ENCODE measurements around the gene ING3. TPM values are rescaled to one million over a fixed set of nuclear protein-coding genes. Genes with fewer than 3 reads are reported as not detected.

Gene ING3
- total and polyA plus RNA-seq, 2 of the 8 experiments (the other 6 are each of a cell fraction or from before 2014, with no cell fraction given): 6.0 to 17.7 TPM

DNA sequence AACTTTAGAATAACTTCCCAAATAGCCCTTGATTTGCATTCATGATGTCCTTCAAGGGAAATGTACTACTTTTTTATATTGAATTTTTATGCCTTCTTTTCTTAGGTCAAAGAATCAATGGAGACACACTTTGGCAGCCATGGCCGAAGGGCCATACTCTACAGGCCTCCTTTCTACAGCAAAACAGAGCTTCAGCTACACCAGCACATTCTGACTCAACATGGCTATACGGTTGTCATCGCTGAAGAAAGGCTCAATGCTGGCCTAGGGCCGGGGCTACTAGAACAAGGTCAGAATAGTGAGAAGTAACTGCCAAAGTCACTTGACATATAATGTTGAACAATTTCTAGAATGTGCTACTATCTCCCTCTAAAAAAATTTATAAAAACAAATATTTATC, 65.0 kb downstream of the ING3 start:
- 94% methylated on average over 4 of the region's 4 CpGs; no CpG with 5 or more reads in 1 of the 2 experiments for WGBS, 2 experiments (ENCODE audit: extremely low coverage in 1 of 2, insufficient coverage in 1 of 2, insufficient read length in 1 of 2, insufficient replicate concordance in 2 of 2, low coverage in 1 of 2, low lambda C conversion rate in 2 of 2, missing lambda C conversion rate in 1 of 2)
- Histone ChIP-seq H2BK12ac (ENCODE audit: low read depth, low read length) (no peak overlapping the region), H3K23ac (ENCODE audit: insufficient read length) (no peak overlapping the region), H3K4ac (replicated peaks; ENCODE audit: insufficient read length, low read depth, low read length) (no peak overlapping the region), H4K20me1 (replicated peaks in 1 of 2; ENCODE audit: control insufficient read depth in 1 of 2, insufficient read depth in 2 of 2, low read length in 2 of 2) (no peaks in the 10 kb centered on the region), H2BK5ac (ENCODE audit: low read depth, low read length) (no peak overlapping the region), H3K14ac (ENCODE audit: insufficient read length) (no peak overlapping the region), H3K18ac (ENCODE audit: extremely low read depth, low read length) (no peak overlapping the region), H3K36me3 (ENCODE audit: control insufficient read depth in 2 of 4, insufficient read depth in 4 of 4, low read length in 3 of 4) (no peaks in the 10 kb centered on the region), H3K79me2 (ENCODE audit: control insufficient read depth in 1 of 2, insufficient read depth in 2 of 2, low read length in 2 of 2) (no peaks in the 10 kb centered on the region), H3K9ac (replicated peaks in 1 of 4; ENCODE audit: extremely low read depth in 1 of 4, low read depth in 3 of 4, low read length in 3 of 4) (no peak overlapping the region), H3K27ac (ENCODE audit: low read depth, low read length) (no peak overlapping the region), H3K23me2 (ENCODE audit: low read depth, low read length) (no peaks in the 10 kb centered on the region), H4K8ac (ENCODE audit: extremely low read depth, insufficient read depth, low read length) (no peak overlapping the region), H2AFZ (ENCODE audit: low read length) (no peak overlapping the region), H2BK15ac (ENCODE audit: low read length) (no peak overlapping the region), H2AK5ac (ENCODE audit: low read depth, low read length) (no peak overlapping the region), H3K4me2 (ENCODE audit: insufficient read depth in 1 of 2, low read depth in 2 of 2, low read length in 2 of 2) (no peak overlapping the region), H4K5ac (ENCODE audit: insufficient read length, low read depth, low read length) (no peak overlapping the region), H3K4me1 (replicated peaks in 1 of 4; ENCODE audit: control insufficient read depth in 3 of 4, insufficient read depth in 4 of 4, low read length in 3 of 4) (no peaks in the 10 kb centered on the region), H3K27me3 (replicated peaks in 1 of 4; ENCODE audit: control insufficient read depth in 3 of 4, extremely low read depth in 1 of 4, insufficient read depth in 3 of 4, low read length in 3 of 4) (no peaks in the 10 kb centered on the region), H3K9me3 (ENCODE audit: insufficient read depth in 2 of 2, low read depth in 1 of 2, low read length in 1 of 2) (no peaks in the 10 kb centered on the region), H2BK20ac (ENCODE audit: low read length) (no peak overlapping the region), H3K56ac (replicated peaks; ENCODE audit: insufficient read length, low read depth, low read length) (no peak overlapping the region), H2BK120ac (replicated peaks; ENCODE audit: low read depth, low read length) (no peak overlapping the region), H4K91ac (replicated peaks; ENCODE audit: insufficient read length, low read length) (no peak overlapping the region), H3K4me3 (ENCODE audit: extremely low read depth in 1 of 4, insufficient read depth in 2 of 4, low read depth in 3 of 4, low read length in 4 of 4) (no peak overlapping the region), H3K79me1 (ENCODE audit: low read depth, low read length) (no peaks in the 10 kb centered on the region)
- FAIRE-seq: no peak
- no peak for DNase-seq (ENCODE audit: low read depth in 1 of 2, low spot score in 2 of 2)
- no peak for TF ChIP-seq NANOG (IDR thresholded peaks at IDR 0.05; ENCODE audit: insufficient read depth, low read depth, low read length, poor library complexity, severe bottlenecking)
- TF ChIP-seq CTCF (IDR thresholded peaks at IDR 0.05; ENCODE audit: control extremely low read depth in 1 of 3, insufficient read depth in 1 of 3, low read depth in 1 of 3, low read length in 3 of 3): no peak
- TF ChIP-seq CHD2 (IDR thresholded peaks at IDR 0.05; ENCODE audit: low read length): no peak
- no peak for TF ChIP-seq EGR1 (IDR thresholded peaks at IDR 0.05; ENCODE audit: borderline replicate concordance, low read depth, low read length)
- TF ChIP-seq SIRT6 (IDR thresholded peaks at IDR 0.05; ENCODE audit: low read length): no peak
- TF ChIP-seq SIN3A (conservative IDR thresholded peaks at IDR 0.05 in 1 of 2, IDR thresholded peaks at IDR 0.05 in 1 of 2; ENCODE audit: low read depth in 1 of 2, low read length in 2 of 2): no peak
- CTCF ChIA-PET (ENCODE audit: partially characterized antibody): interaction anchor here (1.0 to 1.3 kb wide), 2 partner anchors 15 to 43 kb away, joined by 3 to 4 read pairs; no protein-coding TSS in a partner anchor
- POLR2A ChIA-PET (ENCODE audit: partially characterized antibody): no interaction called here
